ENCODE measurements around the gene NKX6-2. TPM values are rescaled to one million over a fixed set of nuclear protein-coding genes. Genes with fewer than 3 reads are reported as not detected.

NKX6-2 gene
- total RNA-seq, 1 donor from 2014 or later = not detected

- no peak overlapping the region for H3K27ac Mint-ChIP-seq
- no peak overlapping the region for H3K4me3 Mint-ChIP-seq (ENCODE audit: low read depth)
- no peaks in the 10 kb centered on the region for H3K4me1 Mint-ChIP-seq (ENCODE audit: low read depth)
- no peaks in the 10 kb centered on the region for H3K9me3 Mint-ChIP-seq
- intact Hi-C loops (cut with micrococcal nuclease) = no loop called here
- no peaks in the 10 kb centered on the region for H3K36me3 Mint-ChIP-seq (ENCODE audit: low read depth)
- no peaks in the 10 kb centered on the region for H3K27me3 Mint-ChIP-seq (ENCODE audit: low read depth)
- no peak for DNase-seq (ENCODE audit: low spot score)
These were observed 24.3 kb upstream of the NKX6-2 start for GRCh38 chr10:132810141-132810806.

GRCh38 chr10:132809232-132810140, 23.5 kb upstream of the NKX6-2 start:
- no peak for DNase-seq (ENCODE audit: low spot score)
- no peaks in the 10 kb centered on the region for H3K27me3 Mint-ChIP-seq (ENCODE audit: low read depth)
- H3K9me3 Mint-ChIP-seq = no peaks in the 10 kb centered on the region
- H3K4me1 Mint-ChIP-seq (ENCODE audit: low read depth) = no peaks in the 10 kb centered on the region
- intact Hi-C loops (cut with micrococcal nuclease) = no loop called here
- H3K36me3 Mint-ChIP-seq (ENCODE audit: low read depth) = no peaks in the 10 kb centered on the region
- H3K27ac Mint-ChIP-seq = no peak overlapping the region
- H3K4me3 Mint-ChIP-seq (ENCODE audit: low read depth) = no peak overlapping the region

- intact Hi-C loops (cut with micrococcal nuclease) = no loop called here
- no peak overlapping the region for H3K4me3 Mint-ChIP-seq (ENCODE audit: low read depth)
- DNase-seq (ENCODE audit: low spot score) = no peak
- H3K4me1 Mint-ChIP-seq (ENCODE audit: low read depth) = no peaks in the 10 kb centered on the region
- H3K27ac Mint-ChIP-seq = no peak overlapping the region
- H3K36me3 Mint-ChIP-seq (ENCODE audit: low read depth) = no peaks in the 10 kb centered on the region
- H3K9me3 Mint-ChIP-seq = no peaks in the 10 kb centered on the region
- H3K27me3 Mint-ChIP-seq (ENCODE audit: low read depth) = no peaks in the 10 kb centered on the region
These were observed 22.7 kb upstream of the NKX6-2 start for GRCh38 chr10:132808383-132809231.

- no peak for DNase-seq (ENCODE audit: low spot score)
- intact Hi-C loops (cut with micrococcal nuclease) = no loop called here
- no peak overlapping the region for H3K4me3 Mint-ChIP-seq (ENCODE audit: low read depth)
- no peaks in the 10 kb centered on the region for H3K27me3 Mint-ChIP-seq (ENCODE audit: low read depth)
- H3K27ac Mint-ChIP-seq = no peak overlapping the region
- no peaks in the 10 kb centered on the region for H3K4me1 Mint-ChIP-seq (ENCODE audit: low read depth)
- no peaks in the 10 kb centered on the region for H3K9me3 Mint-ChIP-seq
- no peaks in the 10 kb centered on the region for H3K36me3 Mint-ChIP-seq (ENCODE audit: low read depth)
These were observed 21.7 kb upstream of the NKX6-2 start for GRCh38 chr10:132807621-132808049.

GRCh38 chr10:132806561-132807003, 20.6 kb upstream of the NKX6-2 start:
- H3K4me1 Mint-ChIP-seq (ENCODE audit: low read depth) = no peaks in the 10 kb centered on the region
- no peak for DNase-seq (ENCODE audit: low spot score)
- no peaks in the 10 kb centered on the region for H3K9me3 Mint-ChIP-seq
- no peaks in the 10 kb centered on the region for H3K27me3 Mint-ChIP-seq (ENCODE audit: low read depth)
- H3K4me3 Mint-ChIP-seq (ENCODE audit: low read depth) = no peak overlapping the region
- H3K27ac Mint-ChIP-seq = no peak overlapping the region
- H3K36me3 Mint-ChIP-seq (ENCODE audit: low read depth) = no peaks in the 10 kb centered on the region
- intact Hi-C loops (cut with micrococcal nuclease) = no loop called here

- Mint-ChIP-seq H3K4me1 (ENCODE audit: low read depth) (no peaks in the 10 kb centered on the region), H3K27ac (no peak overlapping the region), H3K27me3 (ENCODE audit: low read depth) (no peaks in the 10 kb centered on the region), H3K9me3 (no peaks in the 10 kb centered on the region), H3K36me3 (ENCODE audit: low read depth) (no peaks in the 10 kb centered on the region), H3K4me3 (ENCODE audit: low read depth) (no peak overlapping the region)
- DNase-seq (ENCODE audit: low spot score) = no peak
- intact Hi-C loops (cut with micrococcal nuclease) = no loop called here
These were observed 20.2 kb upstream of the NKX6-2 start for GRCh38 chr10:132806110-132806509.

- Mint-ChIP-seq H3K4me1 (ENCODE audit: low read depth) (no peaks in the 10 kb centered on the region), H3K9me3 (no peaks in the 10 kb centered on the region), H3K27ac (no peak overlapping the region), H3K27me3 (ENCODE audit: low read depth) (no peaks in the 10 kb centered on the region), H3K4me3 (ENCODE audit: low read depth) (no peak overlapping the region), H3K36me3 (ENCODE audit: low read depth) (no peaks in the 10 kb centered on the region)
- no peak for DNase-seq (ENCODE audit: low spot score)
- intact Hi-C loops (cut with micrococcal nuclease) = no loop called here
These were observed 19.7 kb upstream of the NKX6-2 start for GRCh38 chr10:132805599-132805998.

- Mint-ChIP-seq H3K9me3 (no peaks in the 10 kb centered on the region), H3K4me1 (ENCODE audit: low read depth) (no peaks in the 10 kb centered on the region), H3K27ac (no peak overlapping the region), H3K36me3 (ENCODE audit: low read depth) (no peaks in the 10 kb centered on the region), H3K27me3 (ENCODE audit: low read depth) (no peaks in the 10 kb centered on the region), H3K4me3 (ENCODE audit: low read depth) (no peak overlapping the region)
- DNase-seq (ENCODE audit: low spot score) = no peak
- intact Hi-C loops (cut with micrococcal nuclease) = no loop called here
These were observed 19.0 kb upstream of the NKX6-2 start for GRCh38 chr10:132804785-132805426.

GRCh38 chr10:132804287-132804686, 18.3 kb upstream of the NKX6-2 start:
- no peak overlapping the region for H3K4me3 Mint-ChIP-seq (ENCODE audit: low read depth)
- no peak overlapping the region for H3K27ac Mint-ChIP-seq
- intact Hi-C loops (cut with micrococcal nuclease) = no loop called here
- H3K36me3 Mint-ChIP-seq (ENCODE audit: low read depth) = no peaks in the 10 kb centered on the region
- no peaks in the 10 kb centered on the region for H3K4me1 Mint-ChIP-seq (ENCODE audit: low read depth)
- no peaks in the 10 kb centered on the region for H3K27me3 Mint-ChIP-seq (ENCODE audit: low read depth)
- no peaks in the 10 kb centered on the region for H3K9me3 Mint-ChIP-seq
- DNase-seq (ENCODE audit: low spot score) = no peak

GRCh38 chr10:132803416-132804210, 17.7 kb upstream of the NKX6-2 start:
- intact Hi-C loops (cut with micrococcal nuclease) = no loop called here
- no peaks in the 10 kb centered on the region for H3K36me3 Mint-ChIP-seq (ENCODE audit: low read depth)
- H3K4me1 Mint-ChIP-seq (ENCODE audit: low read depth) = no peaks in the 10 kb centered on the region
- H3K27ac Mint-ChIP-seq = no peak overlapping the region
- no peaks in the 10 kb centered on the region for H3K9me3 Mint-ChIP-seq
- no peaks in the 10 kb centered on the region for H3K27me3 Mint-ChIP-seq (ENCODE audit: low read depth)
- no peak overlapping the region for H3K4me3 Mint-ChIP-seq (ENCODE audit: low read depth)
- no peak for DNase-seq (ENCODE audit: low spot score)

GRCh38 chr10:132802694-132803320, 16.9 kb upstream of the NKX6-2 start:
- no peaks in the 10 kb centered on the region for H3K36me3 Mint-ChIP-seq (ENCODE audit: low read depth)
- DNase-seq (ENCODE audit: low spot score) = no peak
- intact Hi-C loops (cut with micrococcal nuclease) = no loop called here
- no peaks in the 10 kb centered on the region for H3K27me3 Mint-ChIP-seq (ENCODE audit: low read depth)
- H3K4me3 Mint-ChIP-seq (ENCODE audit: low read depth) = no peak overlapping the region
- no peak overlapping the region for H3K27ac Mint-ChIP-seq
- H3K9me3 Mint-ChIP-seq = no peaks in the 10 kb centered on the region
- H3K4me1 Mint-ChIP-seq (ENCODE audit: low read depth) = no peaks in the 10 kb centered on the region
